Measurements from ENCODE around the gene AIFM3.
"Not testable (repeated sequence)": the region's sequence is repeated elsewhere in the genome, so short reads cannot be mapped to it uniquely, and the experiment has no call there.

The AIFM3 gene

GRCh38 chr22:20942203-20942902, 24.7 kb upstream of the AIFM3 start:
- DNase-seq, result not testable (repeated sequence)

DNA sequence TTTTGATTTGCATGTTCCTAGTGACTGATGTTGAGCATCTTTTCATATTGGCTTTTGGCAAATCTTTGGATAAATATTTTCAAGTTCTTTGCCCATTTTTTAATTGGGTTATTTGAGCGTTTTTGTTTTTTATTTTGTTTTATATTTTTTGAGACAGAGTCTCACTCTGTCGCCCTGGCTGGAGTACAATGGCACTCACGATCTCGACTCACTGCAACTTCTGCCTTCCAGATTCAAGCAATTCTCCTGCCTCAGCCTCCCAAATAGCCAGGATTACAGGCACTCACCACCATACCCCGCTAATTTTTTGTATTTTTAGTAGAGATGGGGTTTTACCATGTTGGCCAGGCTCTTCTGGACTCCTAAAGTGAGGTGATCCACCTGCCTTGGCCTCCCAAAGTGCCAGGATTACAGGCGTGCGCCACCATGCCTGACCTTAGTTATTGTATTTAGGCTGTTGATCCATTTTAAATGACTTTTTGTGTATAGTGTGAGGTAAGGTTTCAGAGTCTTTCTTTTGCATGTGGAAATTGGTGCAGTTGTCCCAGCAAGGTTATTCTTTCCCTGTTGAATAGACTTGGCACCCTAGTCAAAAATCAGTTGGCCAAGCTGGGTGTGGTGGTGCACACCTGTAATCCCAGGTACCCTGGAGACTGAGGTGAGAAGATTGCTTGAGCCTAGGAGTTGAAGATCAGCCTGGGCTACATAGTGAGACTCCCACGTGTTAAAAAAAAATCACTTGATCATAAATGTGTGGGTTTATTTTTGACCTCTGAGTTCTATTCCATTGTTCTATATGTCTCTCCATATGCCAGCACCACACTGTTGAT, 23.7 kb upstream of the AIFM3 start:
- no peak for DNase-seq

DNA sequence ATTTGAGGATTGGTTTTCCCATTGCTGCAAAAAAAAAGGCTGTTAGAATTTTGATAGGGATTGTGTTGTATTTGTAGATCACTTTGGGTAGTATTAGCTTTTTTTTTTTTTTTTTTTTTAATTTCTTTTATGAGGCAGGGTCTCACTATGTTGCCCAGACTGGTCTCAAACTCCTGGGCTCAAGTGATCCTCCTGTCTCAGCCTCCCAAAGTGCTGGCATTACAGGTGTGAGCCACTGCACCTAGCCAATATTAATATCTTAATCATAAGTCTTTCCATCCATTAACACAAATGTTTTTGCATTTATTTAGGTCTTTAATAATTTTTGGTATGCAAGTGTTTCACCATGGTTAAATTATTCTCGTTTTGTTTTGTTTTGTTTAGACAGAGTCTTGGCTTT, 23.0 kb upstream of the AIFM3 start:
- DNase-seq, result no peak

GRCh38 chr22:20945578-20945934, 21.5 kb upstream of the AIFM3 start:
- DNase-seq, result no peak

- no peak for DNase-seq
Observed at GRCh38 chr22:20946080-20946986, 20.7 kb upstream of the AIFM3 start.

DNA sequence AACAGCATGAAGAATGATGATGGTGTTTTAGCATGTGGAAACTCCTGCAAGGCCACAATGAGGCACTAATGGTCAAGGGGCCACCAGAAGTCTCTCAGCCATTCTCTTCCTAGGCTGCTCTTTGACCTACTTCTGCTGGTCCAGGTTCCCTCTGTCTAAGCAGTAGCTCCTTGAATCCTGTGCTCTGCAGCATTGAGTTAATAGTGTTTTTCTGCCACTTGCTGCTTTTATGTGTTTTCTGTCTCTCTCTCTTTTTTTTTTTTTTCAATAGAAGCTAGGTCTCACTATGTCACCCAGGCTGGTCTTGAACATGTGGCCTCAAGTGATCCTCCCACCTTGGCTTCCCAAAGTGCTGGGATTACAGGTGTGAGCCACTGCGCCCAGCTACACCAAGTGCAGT, 20.1 kb upstream of the AIFM3 start:
- no peak for DNase-seq

DNA sequence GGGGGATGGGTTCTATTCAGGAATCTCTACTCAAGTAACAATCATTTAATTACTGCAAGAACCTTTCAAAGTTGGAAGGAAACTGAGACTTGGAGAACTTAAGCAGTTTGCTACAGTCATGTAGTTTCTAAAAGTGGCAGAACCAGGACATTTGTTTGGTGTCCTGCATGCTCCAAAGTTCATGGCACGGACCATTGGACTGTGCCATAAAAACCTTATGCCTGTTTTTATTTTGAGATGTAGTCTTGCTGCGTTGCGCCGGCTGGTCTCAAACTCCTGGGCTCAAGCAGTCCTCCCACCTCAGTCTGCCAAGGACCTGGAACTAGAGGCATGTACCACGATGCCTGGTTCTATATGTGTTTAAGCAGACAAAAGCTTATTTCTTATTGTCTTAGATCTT, 18.6 kb upstream of the AIFM3 start:
- no peak for DNase-seq

- DNase-seq, result no peak
Observed at GRCh38 chr22:20948989-20949388, 18.1 kb upstream of the AIFM3 start.

GRCh38 chr22:20949698-20950183, 17.3 kb upstream of the AIFM3 start:
- DNase-seq, result no peak

GRCh38 chr22:20951151-20951931, 15.7 kb upstream of the AIFM3 start:
- DNase-seq, result no peak

DNA sequence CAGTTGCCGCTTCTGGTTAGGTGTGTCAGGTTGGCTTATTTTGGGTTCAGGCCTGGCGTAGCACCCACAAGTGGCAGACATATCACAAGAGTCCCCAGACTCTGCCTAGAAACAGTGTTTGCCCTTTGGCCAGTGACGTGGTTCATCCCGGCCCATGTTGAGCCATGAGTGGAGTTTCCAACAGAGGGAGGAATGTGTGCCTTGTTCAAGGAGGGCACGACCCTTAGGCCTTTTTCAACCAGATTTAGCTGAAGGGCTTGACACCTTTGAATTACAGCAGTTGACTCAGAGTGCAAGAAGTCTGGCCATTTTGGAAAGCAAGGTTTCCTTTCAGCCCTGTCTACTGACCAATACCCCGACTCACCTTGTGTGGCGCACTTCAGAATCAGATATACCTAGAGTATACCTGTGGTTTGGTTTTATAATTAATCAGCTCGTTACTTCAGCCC, 15.1 kb upstream of the AIFM3 start:
- DNase-seq, result no peak

DNA sequence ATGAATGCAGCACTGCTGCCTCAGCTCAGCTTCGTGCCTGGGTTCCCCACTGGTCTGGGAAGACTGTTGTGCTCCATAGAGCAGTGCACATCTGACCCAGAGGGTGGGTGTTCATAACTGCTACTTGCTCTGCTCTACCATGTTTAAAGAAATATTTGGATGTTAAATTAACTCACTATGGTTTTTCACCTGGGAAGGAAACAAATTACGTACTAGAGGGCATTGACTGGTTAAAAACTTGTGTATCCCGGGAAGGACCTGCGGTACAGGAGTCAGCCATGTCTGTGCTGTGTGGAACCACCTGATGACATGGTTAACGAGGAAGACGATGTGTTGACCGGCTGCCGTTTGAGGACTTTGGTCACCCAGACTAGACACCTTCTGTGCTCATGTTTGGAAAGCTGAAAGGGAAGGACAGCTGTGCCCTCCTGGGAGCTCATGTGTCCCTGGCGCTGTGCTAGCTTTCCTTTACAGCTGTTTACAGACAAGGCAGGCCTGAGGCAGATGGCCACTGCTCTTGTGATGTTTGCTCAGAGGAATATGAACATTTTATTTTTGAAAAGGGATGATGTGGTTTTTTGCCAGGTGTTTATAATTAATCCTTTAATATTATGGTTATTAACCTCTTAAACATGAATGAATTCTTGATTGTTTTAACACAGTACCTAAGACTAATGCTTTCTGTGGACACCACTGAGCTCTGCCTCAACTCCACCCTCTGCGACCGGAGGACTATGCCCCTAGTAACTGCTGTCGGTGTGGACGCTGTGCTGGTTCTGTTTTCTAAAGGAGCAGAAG, 14.3 kb upstream of the AIFM3 start:
- DNase-seq, result no peak

GRCh38 chr22:20953342-20953608, 13.8 kb upstream of the AIFM3 start:
- DNase-seq, result no peak

DNA sequence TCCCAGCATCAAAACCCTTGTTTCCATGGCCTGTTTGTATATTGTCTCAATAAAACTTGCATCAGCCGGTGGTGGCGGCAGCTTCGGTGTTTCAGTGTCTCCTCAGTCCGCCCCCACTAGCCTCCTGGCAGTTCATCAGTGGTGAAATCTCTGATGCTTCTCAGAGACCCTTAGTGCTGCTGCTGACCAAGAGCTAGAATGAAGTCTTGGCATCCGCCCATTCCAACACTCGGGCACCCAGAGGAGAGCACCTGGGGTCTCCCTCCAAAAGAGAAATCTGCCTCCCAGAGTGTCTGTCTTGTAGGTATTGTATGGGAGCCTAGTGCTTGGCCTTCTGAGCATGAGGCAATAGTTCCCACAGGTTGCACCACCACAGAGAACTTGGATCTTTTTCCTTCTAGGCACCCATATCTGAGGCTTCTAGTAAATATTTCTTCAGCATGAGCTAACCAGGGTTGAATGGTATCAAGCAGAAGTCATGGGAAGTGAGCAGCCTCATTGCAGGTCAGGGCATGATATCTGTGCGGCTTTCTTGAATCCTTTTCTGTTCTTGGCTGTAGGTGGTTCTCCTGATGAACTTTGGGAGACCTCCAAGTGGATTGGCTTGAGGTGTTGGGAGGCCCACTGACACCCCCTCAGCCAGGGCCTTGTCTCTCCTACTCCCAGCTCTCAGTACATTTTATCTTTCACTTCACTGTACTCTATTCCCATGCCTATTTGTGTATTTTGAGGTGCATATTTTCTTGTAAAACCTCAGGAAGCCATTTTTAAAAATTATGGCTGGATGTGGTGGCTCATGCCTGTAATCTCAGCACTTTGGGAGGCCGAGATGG, 13.2 kb upstream of the AIFM3 start:
- DNase-seq, result no peak

DNA sequence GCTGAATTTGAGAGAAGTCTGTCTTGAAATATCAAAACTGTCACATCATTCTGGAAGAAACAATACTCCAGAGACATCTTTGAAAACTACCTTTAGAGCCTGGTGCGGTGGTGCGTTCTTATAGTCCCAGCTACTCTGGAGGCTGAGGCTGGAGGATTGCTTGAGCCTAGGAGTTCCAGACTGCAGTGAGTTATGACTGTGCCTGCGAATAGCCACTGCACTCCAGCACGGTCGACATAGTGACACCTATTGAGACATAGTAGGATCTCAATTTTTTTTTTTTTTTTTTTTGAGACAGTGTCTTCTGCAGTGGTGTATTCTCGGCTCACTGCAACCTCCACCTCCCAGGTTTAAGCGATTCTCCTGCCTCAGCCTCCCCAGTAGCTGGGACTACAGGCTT, 11.5 kb upstream of the AIFM3 start:
- DNase-seq, result no peak

DNA sequence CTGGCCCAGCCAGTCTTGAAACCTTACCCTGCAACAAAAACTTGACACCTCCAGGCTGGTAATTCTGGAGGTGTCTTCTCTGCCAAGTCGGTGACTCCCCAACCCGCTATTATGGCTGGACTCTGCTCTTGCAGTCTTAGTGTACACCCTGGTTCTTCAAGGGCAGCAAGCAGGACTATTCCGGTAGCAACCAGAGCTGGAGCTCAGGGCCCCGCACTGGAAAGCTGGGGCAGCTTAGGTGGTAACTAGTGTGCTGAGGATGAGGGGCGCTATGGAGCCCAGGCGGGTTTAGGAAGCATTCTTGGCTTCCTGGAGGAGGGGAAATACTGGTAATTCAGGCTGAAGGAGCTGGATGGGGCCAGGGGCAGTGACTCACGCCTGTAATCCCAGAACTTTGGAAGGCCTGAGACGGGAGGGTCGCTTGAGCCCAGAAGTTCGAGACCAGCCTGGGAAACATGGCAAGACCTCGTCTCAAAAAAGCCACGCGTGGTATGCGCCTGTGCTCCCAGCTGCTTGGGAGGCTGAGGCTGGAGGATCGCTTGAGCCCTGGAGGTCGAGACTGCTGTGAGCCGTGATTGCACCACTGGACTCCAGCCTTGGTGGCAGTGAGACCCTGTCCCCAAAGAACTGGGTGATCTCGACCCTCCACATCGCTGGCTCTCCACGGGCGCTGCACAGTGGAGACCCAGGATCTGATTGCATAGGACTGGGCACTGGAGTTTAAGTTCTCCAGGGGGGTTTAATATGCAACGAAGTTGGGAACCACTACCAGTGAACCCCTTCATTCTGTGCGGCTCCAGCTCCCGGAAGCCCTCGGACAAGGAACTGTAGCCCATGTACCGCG, 10.6 kb upstream of the AIFM3 start:
- no peak for DNase-seq

- DNase-seq, result no peak
Observed at GRCh38 chr22:20957102-20957682, 9.9 kb upstream of the AIFM3 start.

DNA sequence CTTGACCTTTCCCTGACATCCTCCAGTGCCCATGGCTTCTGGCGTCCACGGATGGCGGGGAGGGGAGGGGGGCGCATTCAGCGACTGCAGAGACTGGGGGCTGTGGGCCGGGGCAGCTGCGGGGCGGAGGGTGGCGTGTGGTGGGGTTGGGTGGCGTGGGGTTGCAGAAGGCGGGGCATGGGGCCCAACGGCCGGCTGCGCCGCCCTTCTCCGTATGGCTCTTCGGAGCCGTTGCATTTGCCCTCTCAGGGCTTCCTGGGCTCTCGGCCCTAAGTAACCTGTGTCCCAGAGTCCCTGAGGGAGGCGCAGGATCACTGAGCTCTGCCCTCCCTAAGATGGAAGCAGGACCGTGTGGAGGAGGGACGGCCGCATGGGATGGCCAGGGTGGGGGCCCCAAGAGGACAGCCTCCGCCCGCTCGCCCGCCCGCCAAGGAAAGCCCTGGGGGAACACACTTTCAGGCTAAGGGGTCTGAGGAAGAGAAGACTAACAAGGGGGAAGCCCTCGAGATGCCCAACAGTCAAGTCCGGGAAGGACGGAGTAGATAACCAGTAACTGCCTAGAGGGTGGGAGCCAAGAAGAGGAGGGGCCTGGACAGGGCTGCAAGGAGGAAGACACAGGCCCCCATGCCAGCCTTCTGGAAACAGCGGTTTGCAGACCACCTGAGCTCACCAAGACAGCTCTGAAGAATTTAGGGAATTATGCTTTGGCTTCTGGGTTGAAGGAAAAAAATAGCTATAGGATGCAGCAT, 9.2 kb upstream of the AIFM3 start:
- DNase-seq, result no peak

Data from CD4-positive, alpha-beta T cell treated with Interferon alpha-2 for 1 hour (primary cell).